ENCODE data around the gene NKAIN2.
"Not testable (repeated sequence)": the region's sequence is repeated elsewhere in the genome, so short reads cannot be mapped to it uniquely, and the experiment has no call there.

NKAIN2 gene

GRCh38 chr6:123945386-123945785 lies 141.7 kb downstream of the NKAIN2 start:
- H3K4me3 ChIP-seq (ENCODE audit: low read length), result no peak overlapping the region
- no peaks in the 10 kb centered on the region for H3K36me3 ChIP-seq (ENCODE audit: control insufficient read depth, insufficient read depth, low read length)
- no peak overlapping the region for H3K27ac ChIP-seq (ENCODE audit: low read depth, low read length)
- H3K27me3 ChIP-seq (ENCODE audit: control insufficient read depth, insufficient read depth, low read length), result no peaks in the 10 kb centered on the region
- H3K9ac ChIP-seq (ENCODE audit: low read length), result no peak overlapping the region
- H3K4me1 ChIP-seq (ENCODE audit: control insufficient read depth, insufficient read depth, low read length), result no peaks in the 10 kb centered on the region

- no peaks in the 10 kb centered on the region for H3K27me3 ChIP-seq (ENCODE audit: control insufficient read depth, insufficient read depth, low read length)
- no peak overlapping the region for H3K27ac ChIP-seq (ENCODE audit: low read depth, low read length)
- H3K4me1 ChIP-seq (ENCODE audit: control insufficient read depth, insufficient read depth, low read length), result no peaks in the 10 kb centered on the region
- no peak overlapping the region for H3K9ac ChIP-seq (ENCODE audit: low read length)
- no peak overlapping the region for H3K4me3 ChIP-seq (ENCODE audit: low read length)
- no peaks in the 10 kb centered on the region for H3K36me3 ChIP-seq (ENCODE audit: control insufficient read depth, insufficient read depth, low read length)
Measured at GRCh38 chr6:123953920-123954319, 150.3 kb downstream of the NKAIN2 start.

DNA sequence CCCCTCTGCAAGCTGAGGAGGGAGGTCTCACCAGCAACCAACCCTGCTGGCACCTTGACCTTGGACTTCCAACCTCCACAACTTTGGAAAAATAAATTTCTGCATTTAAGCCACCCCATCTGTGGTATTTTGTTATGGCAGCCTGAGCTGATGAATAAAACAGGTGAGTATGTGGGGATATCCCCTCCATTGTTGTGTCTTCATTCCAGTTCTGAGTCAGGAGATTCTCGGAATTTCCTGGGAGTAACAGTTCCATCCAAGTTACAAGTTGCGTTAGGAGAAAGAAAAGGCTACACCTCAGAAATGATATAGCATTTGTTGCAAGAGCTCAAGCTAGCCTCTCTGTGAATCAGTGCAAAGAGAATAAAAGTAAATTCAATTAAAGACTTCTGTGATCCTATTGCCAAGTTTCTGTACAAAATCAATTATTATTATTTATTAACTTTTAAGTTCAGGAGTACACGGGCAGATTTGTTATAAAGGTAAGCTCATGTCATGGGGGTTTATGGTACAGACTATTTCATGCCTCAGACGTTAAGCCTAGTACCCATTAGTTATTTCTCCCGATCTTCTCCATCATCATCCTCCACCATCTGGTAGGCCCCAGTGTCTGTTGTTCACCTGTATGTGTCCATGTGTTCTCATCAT lies 153.0 kb downstream of the NKAIN2 start:
- no peak overlapping the region for H3K9ac ChIP-seq (ENCODE audit: low read length)

GRCh38 chr6:123962508-123962907 lies 158.8 kb downstream of the NKAIN2 start:
- Histone ChIP-seq H3K27me3 (ENCODE audit: control insufficient read depth, insufficient read depth, low read length) (no peaks in the 10 kb centered on the region), H3K36me3 (ENCODE audit: control insufficient read depth, insufficient read depth, low read length) (no peaks in the 10 kb centered on the region), H3K27ac (ENCODE audit: low read depth, low read length) (no peak overlapping the region), H3K9ac (ENCODE audit: low read length) (no peak overlapping the region), H3K4me1 (ENCODE audit: control insufficient read depth, insufficient read depth, low read length) (no peaks in the 10 kb centered on the region), H3K4me3 (ENCODE audit: low read length) (no peak overlapping the region)

More for the DNA sequence above, 153.0 kb downstream of the NKAIN2 start:
- Histone ChIP-seq H3K27ac (ENCODE audit: low read depth, low read length) (no peak overlapping the region), H3K4me1 (ENCODE audit: control insufficient read depth, insufficient read depth, low read length) (no peaks in the 10 kb centered on the region), H3K27me3 (ENCODE audit: control insufficient read depth, insufficient read depth, low read length) (no peaks in the 10 kb centered on the region), H3K36me3 (ENCODE audit: control insufficient read depth, insufficient read depth, low read length) (no peaks in the 10 kb centered on the region), H3K4me3 (ENCODE audit: low read length) (no peak overlapping the region)

GRCh38 chr6:123965894-123966293 lies 162.2 kb downstream of the NKAIN2 start:
- Histone ChIP-seq H3K9ac (ENCODE audit: low read length) (no peak overlapping the region), H3K27me3 (ENCODE audit: control insufficient read depth, insufficient read depth, low read length) (no peaks in the 10 kb centered on the region), H3K4me3 (ENCODE audit: low read length) (no peak overlapping the region), H3K36me3 (ENCODE audit: control insufficient read depth, insufficient read depth, low read length) (no peaks in the 10 kb centered on the region), H3K27ac (ENCODE audit: low read depth, low read length) (no peak overlapping the region), H3K4me1 (ENCODE audit: control insufficient read depth, insufficient read depth, low read length) (no peaks in the 10 kb centered on the region)

GRCh38 chr6:123966618-123967017 lies 163.0 kb downstream of the NKAIN2 start:
- Histone ChIP-seq H3K27me3 (ENCODE audit: control insufficient read depth, insufficient read depth, low read length) (no peaks in the 10 kb centered on the region), H3K36me3 (ENCODE audit: control insufficient read depth, insufficient read depth, low read length) (no peaks in the 10 kb centered on the region), H3K4me3 (ENCODE audit: low read length) (no peak overlapping the region), H3K27ac (ENCODE audit: low read depth, low read length) (no peak overlapping the region), H3K4me1 (ENCODE audit: control insufficient read depth, insufficient read depth, low read length) (no peaks in the 10 kb centered on the region), H3K9ac (ENCODE audit: low read length) (no peak overlapping the region)

- Histone ChIP-seq H3K4me3 (ENCODE audit: low read length) (no peak overlapping the region), H3K4me1 (ENCODE audit: control insufficient read depth, insufficient read depth, low read length) (no peaks in the 10 kb centered on the region), H3K36me3 (ENCODE audit: control insufficient read depth, insufficient read depth, low read length) (no peaks in the 10 kb centered on the region), H3K27ac (ENCODE audit: low read depth, low read length) (no peak overlapping the region), H3K27me3 (ENCODE audit: control insufficient read depth, insufficient read depth, low read length) (no peaks in the 10 kb centered on the region), H3K9ac (ENCODE audit: low read length) (no peak overlapping the region)
Measured at GRCh38 chr6:123967905-123968304, 164.2 kb downstream of the NKAIN2 start.

- Histone ChIP-seq H3K9ac (ENCODE audit: low read length) (no peak overlapping the region), H3K27ac (ENCODE audit: low read depth, low read length) (no peak overlapping the region), H3K4me3 (ENCODE audit: low read length) (no peak overlapping the region), H3K27me3 (ENCODE audit: control insufficient read depth, insufficient read depth, low read length) (no peaks in the 10 kb centered on the region), H3K36me3 (ENCODE audit: control insufficient read depth, insufficient read depth, low read length) (no peaks in the 10 kb centered on the region), H3K4me1 (ENCODE audit: control insufficient read depth, insufficient read depth, low read length) (no peaks in the 10 kb centered on the region)
Measured at GRCh38 chr6:123972600-123973294, 169.1 kb downstream of the NKAIN2 start.

- H3K4me3 ChIP-seq (ENCODE audit: low read length), result no peak overlapping the region
- H3K36me3 ChIP-seq (ENCODE audit: control insufficient read depth, insufficient read depth, low read length), result no peaks in the 10 kb centered on the region
- no peak overlapping the region for H3K9ac ChIP-seq (ENCODE audit: low read length)
- H3K27me3 ChIP-seq (ENCODE audit: control insufficient read depth, insufficient read depth, low read length), result no peaks in the 10 kb centered on the region
- no peaks in the 10 kb centered on the region for H3K4me1 ChIP-seq (ENCODE audit: control insufficient read depth, insufficient read depth, low read length)
- no peak overlapping the region for H3K27ac ChIP-seq (ENCODE audit: low read depth, low read length)
Measured at GRCh38 chr6:123980311-123980710, 176.6 kb downstream of the NKAIN2 start.

DNA sequence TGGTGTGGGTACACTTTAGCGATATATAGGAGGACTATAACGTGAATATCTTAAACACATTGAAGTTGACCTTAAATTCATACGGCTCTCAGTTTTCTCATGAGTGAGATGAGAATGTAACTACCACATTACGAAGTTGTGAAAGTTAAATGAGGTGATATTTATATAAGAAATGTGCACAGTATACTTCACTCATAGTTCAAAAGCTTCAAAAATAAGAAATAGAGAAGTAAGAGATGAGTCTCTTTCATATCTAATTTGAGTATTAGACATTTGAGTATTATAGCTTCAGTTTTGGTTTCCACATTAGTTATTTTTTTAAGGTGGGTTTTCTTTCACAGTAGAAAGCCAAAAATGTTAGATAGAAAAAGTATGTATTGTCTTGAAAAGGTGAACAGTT lies 183.3 kb downstream of the NKAIN2 start:
- Histone ChIP-seq H3K27me3 (ENCODE audit: control insufficient read depth, insufficient read depth, low read length) (no peaks in the 10 kb centered on the region), H3K4me3 (ENCODE audit: low read length) (no peak overlapping the region), H3K36me3 (ENCODE audit: control insufficient read depth, insufficient read depth, low read length) (no peaks in the 10 kb centered on the region), H3K27ac (ENCODE audit: low read depth, low read length) (no peak overlapping the region), H3K9ac (ENCODE audit: low read length) (no peak overlapping the region), H3K4me1 (ENCODE audit: control insufficient read depth, insufficient read depth, low read length) (no peaks in the 10 kb centered on the region)

GRCh38 chr6:123989918-123990317 lies 186.3 kb downstream of the NKAIN2 start:
- H3K4me1 ChIP-seq (ENCODE audit: control insufficient read depth, insufficient read depth, low read length); H3K4me3 ChIP-seq (ENCODE audit: low read length): not testable (repeated sequence)

DNA sequence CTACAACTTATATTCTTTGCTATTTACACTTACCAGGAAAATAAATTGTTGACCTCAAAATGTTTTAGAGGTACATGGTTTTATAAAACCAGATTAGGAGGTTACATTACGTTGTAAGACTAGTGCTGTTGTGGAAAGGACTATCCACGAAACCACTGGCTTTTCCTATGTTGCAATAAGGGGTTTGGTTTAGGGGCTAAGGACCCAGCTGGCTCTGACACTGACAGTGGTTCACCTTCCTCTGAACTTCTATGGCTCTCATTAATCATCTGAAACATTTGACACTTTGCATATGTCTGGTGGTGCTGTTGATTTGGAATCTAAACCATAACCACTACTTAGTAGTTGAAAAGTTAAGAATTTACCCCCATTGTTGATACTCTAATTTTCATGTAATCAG lies 186.7 kb downstream of the NKAIN2 start:
- H3K36me3 ChIP-seq (ENCODE audit: control insufficient read depth, insufficient read depth, low read length), result no peaks in the 10 kb centered on the region
- H3K27ac ChIP-seq (ENCODE audit: low read depth, low read length), result no peak overlapping the region
- H3K4me3 ChIP-seq (ENCODE audit: low read length), result no peak overlapping the region
- no peaks in the 10 kb centered on the region for H3K4me1 ChIP-seq (ENCODE audit: control insufficient read depth, insufficient read depth, low read length)
- no peaks in the 10 kb centered on the region for H3K27me3 ChIP-seq (ENCODE audit: control insufficient read depth, insufficient read depth, low read length)
- H3K9ac ChIP-seq (ENCODE audit: low read length), result no peak overlapping the region

More at GRCh38 chr6:123989918-123990317, 186.3 kb downstream of the NKAIN2 start:
- H3K9ac ChIP-seq (ENCODE audit: low read length); H3K27me3 ChIP-seq (ENCODE audit: control insufficient read depth, insufficient read depth, low read length); H3K36me3 ChIP-seq (ENCODE audit: control insufficient read depth, insufficient read depth, low read length); H3K27ac ChIP-seq (ENCODE audit: low read depth, low read length): not testable (repeated sequence)

- Histone ChIP-seq H3K36me3 (ENCODE audit: control insufficient read depth, insufficient read depth, low read length) (no peaks in the 10 kb centered on the region), H3K27me3 (ENCODE audit: control insufficient read depth, insufficient read depth, low read length) (no peaks in the 10 kb centered on the region), H3K4me1 (ENCODE audit: control insufficient read depth, insufficient read depth, low read length) (no peaks in the 10 kb centered on the region), H3K4me3 (ENCODE audit: low read length) (no peak overlapping the region), H3K9ac (ENCODE audit: low read length) (no peak overlapping the region), H3K27ac (ENCODE audit: low read depth, low read length) (no peak overlapping the region)
Measured at GRCh38 chr6:123994168-123994567, 190.5 kb downstream of the NKAIN2 start.
